Measurements from ENCODE around the gene EPS8L3.

- TF ChIP-seq CTCF (IDR thresholded peaks at IDR 0.05; ENCODE audit: low read length) (no peak), EZH2 (optimal IDR thresholded peaks at IDR 0.05; ENCODE audit: low read depth, low read length) (no peak)
Observed at GRCh38 chr1:109791495-109792043, 27.8 kb upstream of the EPS8L3 start.

Measured in MM.1S (cell line).